Hematopoietic multipotent progenitor cell treated with erythropoietin and hydrocortisone succinate and interleukin-3 and kit ligand, for 17 days (in vitro differentiated cells): ENCODE data around the gene KLK7.
"Not testable (repeated sequence)": the region's sequence is repeated elsewhere in the genome, so short reads cannot be mapped to it uniquely, and the experiment has no call there.

Experiments used
- DNase-seq: peaks from one replicate; pipeline ENCODE4 v3.0.0-alpha.2; 2015; ENCODE audit warnings: low spot score

KLK7 gene

DNA sequence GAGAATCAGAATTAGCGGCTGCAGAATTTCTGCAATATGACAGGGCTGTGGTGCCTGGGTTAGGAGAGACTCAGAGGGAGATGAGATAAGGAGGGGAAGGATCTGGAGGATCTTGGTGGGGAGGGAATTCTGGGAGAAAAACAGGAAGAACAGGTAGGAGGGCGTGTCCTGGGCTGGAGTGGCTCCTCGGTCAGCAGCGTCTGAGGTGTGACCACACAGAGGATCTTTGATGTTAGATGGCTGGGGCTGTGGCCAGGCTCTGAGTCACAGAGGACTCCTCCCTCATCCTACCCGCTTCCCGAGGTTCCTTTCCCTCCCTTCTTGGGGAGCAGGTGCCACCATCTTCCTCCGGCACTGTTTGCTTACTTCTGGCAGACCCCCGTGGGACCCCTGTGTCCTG is 8.0 kb downstream of the KLK7 start:
- DNase-seq, result no peak

DNA sequence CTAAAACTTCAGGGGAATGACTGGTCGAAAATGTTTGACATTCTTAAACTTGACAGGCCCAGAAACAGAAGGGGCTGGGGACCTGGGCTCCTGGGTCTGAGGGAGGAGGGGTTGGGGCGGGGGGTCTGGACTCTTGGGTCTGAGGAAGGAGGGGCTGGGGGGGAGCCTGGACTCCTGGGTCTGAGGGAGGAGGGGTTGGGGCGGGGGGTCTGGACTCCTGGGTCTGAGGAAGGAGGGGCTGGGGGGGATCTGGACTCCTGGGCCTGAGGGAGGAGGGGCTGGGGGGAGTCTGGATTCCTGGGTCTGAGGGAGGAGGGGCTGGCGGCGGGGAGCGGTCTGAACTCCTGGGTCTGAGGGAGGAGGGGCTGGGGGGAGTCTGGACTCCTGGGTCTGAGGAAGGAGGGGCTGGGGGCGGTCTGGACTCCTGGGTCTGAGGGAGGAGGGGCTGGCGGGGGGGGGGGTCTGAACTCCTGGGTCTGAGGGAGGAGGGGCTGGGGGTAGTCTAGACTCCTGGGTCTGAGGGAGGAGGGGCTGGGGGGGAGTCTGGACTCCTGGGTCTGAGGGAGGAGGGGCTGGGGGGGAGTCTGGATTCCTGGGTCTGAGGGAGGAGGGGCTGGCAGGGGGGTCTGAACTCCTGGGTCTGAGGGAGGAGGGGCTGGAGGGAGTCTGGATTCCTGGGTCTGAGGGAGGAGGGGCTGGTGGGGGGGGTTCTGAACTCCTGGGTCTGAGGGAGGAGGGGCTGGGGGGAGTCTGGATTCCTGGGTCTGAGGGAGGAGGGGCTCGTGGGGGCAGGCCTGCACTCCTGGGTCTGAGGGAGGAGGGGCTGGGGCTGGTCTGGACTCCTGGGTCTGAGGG is 8.8 kb downstream of the KLK7 start:
- DNase-seq, result no peak

DNA sequence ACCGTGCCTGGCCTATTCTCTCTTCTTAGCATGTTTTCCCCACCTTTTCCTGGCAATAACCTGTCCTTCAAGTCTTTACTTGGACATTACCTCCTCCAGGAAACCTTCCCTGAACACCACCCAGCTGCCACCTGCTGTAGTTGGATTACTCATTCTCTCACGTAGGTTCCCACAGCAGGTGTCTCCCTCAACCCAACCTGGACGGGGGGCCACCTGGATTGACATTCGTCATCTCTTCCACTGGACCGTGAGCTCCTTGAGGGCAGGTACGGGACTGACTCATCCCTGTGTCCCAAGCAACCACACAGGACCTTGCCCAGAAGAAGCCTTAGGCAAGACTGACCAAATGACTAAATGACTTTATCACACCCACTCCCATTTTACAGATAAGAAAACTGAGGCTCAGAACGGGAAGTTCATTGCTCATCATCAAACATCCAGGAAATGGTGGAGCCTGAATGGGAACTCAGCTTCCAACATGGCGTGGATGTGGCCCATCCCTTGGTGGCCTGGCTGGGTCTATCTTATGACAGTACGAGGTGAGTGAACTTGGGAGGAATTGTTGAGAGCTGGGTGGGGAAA is 10.8 kb downstream of the KLK7 start:
- DNase-seq, result no peak

- DNase-seq, result not testable (repeated sequence)
These were observed 13.9 kb downstream of the KLK7 start for GRCh38 chr19:50969810-50970209.

- no peak for DNase-seq
These were observed 14.3 kb downstream of the KLK7 start, which contains the start of gene KLK6 for GRCh38 chr19:50969413-50969760. TSS of gene KLK6 (minus strand) at chr19:50969591. CDS start at chr19:50968104, 1,487 bp downstream.

- DNase-seq, result no peak
These were observed 14.9 kb downstream of the KLK7 start for GRCh38 chr19:50968716-50969412.

DNA sequence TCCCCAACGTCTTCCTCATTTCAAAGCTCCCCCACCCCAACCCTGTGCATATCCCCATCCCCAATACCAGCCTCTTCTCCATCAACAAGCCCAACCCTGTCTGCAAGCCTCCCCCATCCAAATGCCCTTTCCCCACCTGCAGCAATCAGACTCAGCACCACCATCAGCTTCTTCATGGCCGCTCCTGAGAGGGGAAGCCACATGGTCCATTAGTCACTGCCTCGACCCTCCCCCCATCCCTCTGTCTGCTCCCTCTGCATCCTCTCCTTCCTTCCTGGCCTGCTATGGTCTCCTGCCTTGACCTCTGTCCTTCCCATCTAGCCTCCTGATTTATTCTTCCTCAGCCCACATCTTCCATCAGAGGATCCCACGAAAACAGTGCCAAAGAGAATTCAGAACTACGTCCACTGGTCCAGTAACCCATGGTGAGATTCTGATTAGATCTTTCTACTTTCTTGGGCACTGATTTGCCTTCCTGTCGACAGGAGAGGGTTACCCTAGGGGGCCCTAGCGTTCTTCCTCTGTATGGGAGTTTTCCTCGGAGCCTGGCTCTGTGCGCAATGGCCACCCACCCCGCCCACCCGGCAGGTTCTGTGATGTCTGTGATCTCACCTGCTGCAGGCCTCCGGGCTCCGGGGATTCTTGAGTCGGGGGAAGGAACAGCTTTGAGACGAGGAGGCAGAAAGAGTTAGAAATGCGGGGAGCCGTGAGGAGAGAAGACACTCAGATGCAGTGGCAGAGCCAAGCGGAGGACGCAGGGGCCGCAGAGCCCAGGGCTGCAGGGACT is 15.6 kb downstream of the KLK7 start:
- no peak for DNase-seq

GRCh38 chr19:50964266-50964665 is 19.5 kb downstream of the KLK7 start:
- no peak for DNase-seq

DNA sequence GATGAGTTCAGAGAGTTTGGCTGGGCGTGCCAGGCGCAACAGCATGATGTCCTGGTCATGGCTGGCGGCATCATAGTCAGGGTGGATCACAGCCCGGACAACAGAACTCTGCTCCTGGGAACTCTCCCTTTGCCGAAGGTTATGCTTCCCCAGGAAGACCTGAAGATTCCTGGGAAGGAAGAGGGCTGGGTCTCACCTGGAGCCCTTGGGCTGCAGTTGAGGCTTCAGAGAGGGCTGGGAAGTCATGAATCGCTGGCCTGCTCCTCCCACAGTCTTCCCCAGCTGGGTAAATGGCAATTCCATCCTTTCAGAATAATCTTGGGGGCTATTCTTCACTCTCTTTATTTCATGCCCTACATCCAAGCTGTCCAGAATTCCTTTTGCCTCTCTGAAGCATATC is 20.3 kb downstream of the KLK7 start:
- DNase-seq, result no peak

GRCh38 chr19:50962245-50962644 is 21.5 kb downstream of the KLK7 start:
- DNase-seq, result no peak

DNA sequence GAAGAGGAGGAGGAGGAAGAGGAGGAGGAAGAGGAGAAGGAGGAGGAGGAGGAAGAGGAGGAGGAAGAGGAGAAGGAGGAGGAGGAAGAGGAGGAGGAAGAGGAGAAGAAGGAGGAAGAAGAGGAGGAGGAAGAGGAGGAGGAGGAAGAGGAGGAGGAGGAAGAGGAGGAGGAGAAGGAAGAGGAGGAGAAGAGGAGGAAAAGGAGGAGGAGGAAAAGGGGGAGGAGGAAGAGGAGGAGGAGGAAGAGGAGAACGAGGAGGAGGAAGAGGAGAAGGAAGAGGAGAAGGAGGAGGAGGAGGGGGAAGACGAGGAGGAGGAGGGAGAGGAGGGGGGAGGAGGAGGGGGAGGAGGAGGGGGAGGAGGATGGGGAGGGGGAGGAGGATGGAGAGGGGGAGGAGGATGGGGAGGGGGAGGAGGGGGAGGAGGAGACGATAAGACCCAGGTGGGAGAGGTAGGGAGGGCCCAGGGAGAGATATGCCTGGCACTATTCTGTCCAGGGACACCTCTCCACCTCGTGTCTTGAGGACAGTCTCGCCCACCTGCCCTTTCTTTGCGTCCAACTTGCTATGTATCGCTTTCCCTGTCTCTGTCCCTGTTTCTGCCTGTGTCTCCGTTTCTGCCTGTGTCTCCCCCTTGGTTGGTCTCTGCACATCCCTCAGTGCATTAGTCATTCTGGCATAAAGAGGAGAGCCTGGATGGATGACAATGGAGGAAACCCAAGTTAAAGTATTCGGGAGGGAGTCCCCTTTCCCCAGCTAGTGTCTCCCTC is 23.8 kb downstream of the KLK7 start:
- no peak for DNase-seq

- no peak for DNase-seq
These were observed 26.1 kb downstream of the KLK7 start for GRCh38 chr19:50957587-50957986.

DNA sequence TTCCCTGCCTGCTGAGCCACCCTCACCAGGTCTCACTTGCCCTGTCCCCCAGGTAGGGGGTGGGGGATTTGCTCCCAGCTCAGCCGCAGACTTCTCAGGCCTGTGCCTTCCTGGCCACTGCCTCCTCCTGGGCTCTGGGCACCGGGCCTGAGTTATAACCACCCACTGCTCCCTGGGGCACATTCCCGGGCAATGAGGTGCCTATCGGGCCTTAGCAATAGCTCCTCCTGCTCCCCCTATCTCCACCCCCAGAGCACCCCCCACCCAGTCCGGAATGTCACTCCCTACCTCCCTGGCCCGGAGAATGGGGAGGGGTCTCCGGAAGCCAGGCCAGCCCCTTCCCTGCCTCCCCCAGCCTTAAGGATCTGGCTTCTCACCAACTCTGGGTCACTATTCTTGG is 30.8 kb downstream of the KLK7 start, which contains the start of gene KLK5:
TSS of gene KLK5 (minus strand) at position 129 of the 400 bp plus-strand sequence. CDS start 381 bp downstream, outside the sequence.
- no peak for DNase-seq

DNA sequence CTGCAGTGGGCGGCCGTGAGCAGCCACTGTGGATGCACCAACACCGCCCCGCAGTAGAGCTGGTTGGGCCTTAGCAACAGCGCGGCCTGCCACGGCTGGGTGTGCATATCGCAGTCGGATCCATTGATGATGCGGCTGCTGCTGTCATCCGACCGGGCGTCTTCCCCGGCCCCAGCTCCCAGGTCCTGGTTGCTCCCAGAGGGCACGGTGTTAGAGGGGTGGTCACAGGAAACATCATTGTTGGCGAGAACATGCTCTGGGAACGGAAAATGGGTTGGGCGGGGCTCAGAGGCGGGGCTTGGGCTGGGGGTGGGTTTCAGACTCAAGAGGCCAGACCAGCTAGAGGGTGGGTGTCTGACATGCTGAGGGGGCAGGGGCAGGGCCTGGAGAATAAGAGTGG is 33.9 kb downstream of the KLK7 start:
- DNase-seq, result no peak

- DNase-seq, result no peak
These were observed 36.6 kb downstream of the KLK7 start for GRCh38 chr19:50947123-50947522.

- no peak for DNase-seq
These were observed 38.9 kb downstream of the KLK7 start for GRCh38 chr19:50944795-50945194.

- no peak for DNase-seq
These were observed 40.5 kb downstream of the KLK7 start for GRCh38 chr19:50943074-50943828.

- no peak for DNase-seq
These were observed 44.1 kb downstream of the KLK7 start for GRCh38 chr19:50939596-50939995.

DNA sequence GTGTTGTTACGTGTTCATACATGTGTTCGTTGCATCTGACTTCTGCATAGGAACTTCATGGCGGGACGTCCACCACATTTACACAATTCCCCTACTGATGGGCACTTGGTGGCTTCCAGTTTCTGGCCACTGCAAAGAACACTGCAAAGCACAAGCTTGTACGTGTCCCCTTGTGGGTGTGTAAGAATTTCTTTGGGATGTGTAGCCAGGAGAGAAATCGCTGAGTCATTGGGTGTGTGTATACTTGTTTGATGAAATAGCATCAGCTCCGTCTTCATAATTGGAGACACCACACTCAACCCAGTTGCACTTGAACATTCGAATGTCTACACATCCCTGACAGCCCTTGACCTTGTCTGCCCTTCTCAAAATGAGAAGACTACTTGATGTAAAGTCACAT is 50.1 kb downstream of the KLK7 start:
- DNase-seq, result peak; percentile 37

DNA sequence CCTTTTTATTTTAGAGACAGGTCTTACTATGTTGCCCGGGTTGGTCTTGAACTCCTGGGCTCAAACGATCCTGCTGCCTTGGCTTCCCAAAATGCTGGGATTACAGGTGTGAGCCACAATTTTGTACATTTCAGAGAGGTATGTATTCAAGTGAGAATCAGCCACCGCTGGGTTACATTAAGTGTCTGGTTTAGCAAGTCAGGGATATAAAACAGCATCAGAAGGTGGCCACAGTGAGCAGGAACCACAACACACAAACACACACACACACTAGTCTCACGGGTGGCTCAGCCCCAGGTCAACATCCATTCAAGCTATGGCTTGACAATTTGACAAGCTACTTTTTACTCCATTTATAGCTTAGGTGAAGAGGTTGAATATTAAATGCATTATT is 51.0 kb downstream of the KLK7 start:
- DNase-seq, result no peak
